Measurements from ENCODE around the gene NDUFB7.

The NDUFB7 gene

GRCh38 chr19:14519860-14520407, 51.9 kb downstream of the NDUFB7 start:
- peak in 1 of 5 experiments; percentile 18 for DNase-seq

GRCh38 chr19:14519245-14519859, 52.5 kb downstream of the NDUFB7 start:
- no peak for DNase-seq

DNA sequence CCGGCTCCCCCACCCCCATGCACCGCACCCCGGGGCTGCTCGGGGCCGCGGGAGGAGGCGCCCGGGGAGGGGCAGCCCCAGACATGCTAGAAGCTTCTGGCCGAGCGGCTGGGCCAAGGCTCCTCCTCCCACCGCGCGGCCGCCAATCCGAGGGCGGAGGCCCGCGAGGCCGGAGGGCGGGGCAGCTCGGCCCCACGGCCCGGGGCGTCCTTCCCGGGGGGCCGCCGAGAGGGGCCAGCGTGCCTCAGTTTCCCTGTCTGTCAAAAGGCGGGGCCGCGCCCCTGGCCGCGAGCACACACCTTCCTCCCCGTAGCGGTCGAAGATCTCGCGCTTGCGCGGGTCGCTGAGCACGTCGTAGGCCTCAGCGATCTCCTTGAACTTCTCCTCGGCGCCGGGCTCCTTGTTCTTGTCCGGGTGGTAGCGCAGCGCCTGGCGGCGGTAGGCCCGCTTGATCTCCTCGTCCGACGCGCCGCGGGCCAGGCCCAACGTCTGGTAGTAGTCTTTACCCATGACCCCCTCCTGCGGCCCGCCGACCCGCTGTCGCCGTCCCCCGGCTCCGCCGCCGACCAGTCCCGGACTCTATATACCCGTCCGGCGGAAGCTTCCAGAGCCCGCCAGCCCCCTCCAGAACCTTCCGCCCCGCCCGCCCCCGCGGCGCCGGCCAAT, 53.9 kb downstream of the NDUFB7 start, which contains the start of gene DNAJB1:
DNAJB1 (minus strand) TSS at position 558 of the 666 bp plus-strand sequence; CDS start at position 510, 48 bp downstream.
- peak in 4 of 5 experiments; percentile 43 to 78 (median 58) for DNase-seq

GRCh38 chr19:14517446-14517839, 54.4 kb downstream of the NDUFB7 start:
- no peak for DNase-seq

DNA sequence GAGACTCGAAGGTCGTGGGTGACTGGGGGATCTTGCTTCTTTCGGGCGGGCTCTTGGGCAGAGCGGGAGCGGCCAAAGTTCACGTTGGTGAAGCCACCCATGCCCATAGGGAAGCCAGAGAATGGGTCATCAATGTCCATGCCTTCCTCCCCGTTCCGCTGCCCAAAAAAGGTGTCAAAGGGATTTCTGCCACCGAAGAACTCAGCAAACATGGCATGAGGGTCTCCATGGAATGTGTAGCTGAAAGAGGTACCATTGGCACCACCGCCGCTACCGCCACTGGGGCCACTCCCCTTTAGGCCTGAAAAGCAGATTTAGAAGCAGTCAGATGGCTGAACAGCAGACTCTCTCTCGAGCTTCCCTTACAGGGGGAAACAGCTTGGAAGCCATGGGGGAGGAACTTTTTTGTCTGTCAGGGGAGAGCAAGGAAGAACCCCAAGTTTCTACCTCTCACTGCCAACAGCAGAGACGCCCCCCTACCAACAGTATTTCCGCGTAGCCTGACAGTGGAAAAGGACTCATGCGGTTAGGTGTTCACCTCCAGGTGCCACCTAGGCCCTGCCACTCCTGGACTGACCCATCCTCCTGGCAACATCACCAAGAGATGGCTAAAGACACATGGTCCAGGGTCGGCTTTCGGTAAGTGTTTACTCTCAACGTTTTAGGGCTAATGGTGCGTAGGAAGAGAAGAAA, 55.0 kb downstream of the NDUFB7 start:
- DNase-seq = peak in 1 of 5 experiments; percentile 26
